ENCODE results near the gene IGFBP2. TPM values are rescaled to one million over a fixed set of nuclear protein-coding genes. Genes with fewer than 3 reads are reported as not detected.

IGFBP2 gene
- total and polyA plus RNA-seq, 2 of the 13 experiments (the other 11 are each of a cell fraction or from before 2014, with no cell fraction given) = 2.0 to 5.8 TPM

GRCh38 chr2:216666461-216667233 is 33.4 kb downstream of the IGFBP2 start (continued):
- TF ChIP-seq MIER2 (CRISPR knock-in tag; IDR thresholded peaks at IDR 0.05) (peak; percentile 38; the same call in 1 of the 2 replicates), ZMYM4 (CRISPR knock-in tag; IDR thresholded peaks at IDR 0.05) (no peak), THAP9 (CRISPR knock-in tag; IDR thresholded peaks at IDR 0.05; ENCODE audit: borderline replicate concordance) (0 out of 2 replicates have a peak, but pooled peaks have one; percentile 37), ZNF788 (CRISPR knock-in tag; IDR thresholded peaks at IDR 0.05; ENCODE audit: borderline replicate concordance) (peak; percentile 58; the same call in 1 of the 2 replicates), SMC3 (IDR thresholded peaks at IDR 0.05; ENCODE audit: low read length) (peak; percentile 100), ZSCAN29 (CRISPR knock-in tag; conservative IDR thresholded peaks at IDR 0.05) (no peak), RAD21 (CRISPR knock-in tag; IDR thresholded peaks at IDR 0.05) (peak; percentile 98), NR2F6 (IDR thresholded peaks at IDR 0.05) (no peak), NR2F6 (CRISPR knock-in tag; IDR thresholded peaks at IDR 0.05) (0 out of 2 replicates have a peak, but pooled peaks have one; percentile 27), HMGXB4 (CRISPR knock-in tag; IDR thresholded peaks at IDR 0.05; ENCODE audit: borderline replicate concordance in 1 of 2, low read depth in 1 of 2) (peak in 1 of 2 experiments; percentile 73; a peak in 1 of 4 replicates), ZNF460 (CRISPR knock-in tag; IDR thresholded peaks at IDR 0.05; ENCODE audit: borderline replicate concordance) (no peak), ZNF710 (CRISPR knock-in tag; IDR thresholded peaks at IDR 0.05; ENCODE audit: borderline replicate concordance) (no peak), CBX5 (CRISPR knock-in tag; IDR thresholded peaks at IDR 0.05; ENCODE audit: borderline replicate concordance) (peak; percentile 65; the same call in 1 of the 2 replicates), MXD1 (CRISPR knock-in tag; IDR thresholded peaks at IDR 0.05) (no peak), ZBTB42 (CRISPR knock-in tag; IDR thresholded peaks at IDR 0.05) (0 out of 2 replicates have a peak, but pooled peaks have one; percentile 56), STAG1 (CRISPR knock-in tag; IDR thresholded peaks at IDR 0.05) (peak; percentile 100), ZNF605 (CRISPR knock-in tag; IDR thresholded peaks at IDR 0.05) (0 out of 2 replicates have a peak, but pooled peaks have one; percentile 29), ZNF704 (CRISPR knock-in tag; IDR thresholded peaks at IDR 0.05; ENCODE audit: borderline replicate concordance) (no peak), ZSCAN31 (CRISPR knock-in tag; IDR thresholded peaks at IDR 0.05; ENCODE audit: low read depth) (peak; percentile 64; the same call in 1 of the 2 replicates), EED (CRISPR knock-in tag; IDR thresholded peaks at IDR 0.05) (0 out of 2 replicates have a peak, but pooled peaks have one; percentile 41)
